K562 (cell line): ENCODE results near the gene DISC1. TPM values are rescaled to one million over a fixed set of nuclear protein-coding genes. Genes with fewer than 3 reads are reported as not detected.

Source experiments
- ATAC-seq: fragments of 200-7000 bp; cut with Tn5 transposase; 3 replicates; pipeline ENCODE4 v1.9.1; 2020; ENCODE audit warnings: moderate library complexity
- BruUV-seq: library from RNA; stranded (reverse); fragments of 400-500 nt; replicated peaks from 2 replicates; lab custom pipeline; 2021; lab: Mats Ljungman, UMichigan
- CTCF ChIA-PET: fragments of 300-600 bp; formaldehyde crosslinking; extraction: SDS; loops from one replicate; lab custom pipeline; 2021; ENCODE audit warnings: low intra/inter-chr PET ratio; lab: Yijun Ruan, JAX
- POLR2A ChIA-PET: fragments of 300-600, 350-650 bp; sonication (Branson Sonifier 250); formaldehyde crosslinking; extraction: SDS; loops from one replicate; lab custom pipeline; 2021; ENCODE audit warnings: antibody characterized with exemption, inconsistent platforms; lab: Yijun Ruan, JAX
- DNase-seq, 4 experiments: peaks; one replicate each; pipeline versions ENCODE4 v3.0.0 to v3.0.0-alpha.2; 2011 to 2018; ENCODE audit warnings: low spot score in 3 of 4, mixed read lengths in 3 of 4; ENCODE audit errors: extremely low read depth in 1 of 4
- FAIRE-seq: peaks from 2 replicates; lab custom pipeline; 2011; peaks lifted over from hg19 to GRCh38; lab: Jason Lieb, UNC
- H2AFZ ChIP-seq: 2 replicates; pipeline ENCODE4 v1.6.0; 2011; ENCODE audit warnings: low read depth, low read length, control low read depth, inconsistent platforms
- H3K27ac ChIP-seq: fragments of 200-600 bp; 3 replicates; pipeline ENCODE4 v1.8.0; 2011; ENCODE audit warnings: low read depth, mild to moderate bottlenecking, control low read depth, inconsistent platforms, low read length, moderate library complexity, mixed read lengths; ENCODE audit errors: extremely low read depth
- H3K27me3 ChIP-seq, 2 experiments: fragments of 300-600 bp in 1 of 2; 2 replicates in 1 of 2; 3 replicates in 1 of 2; pipeline versions ENCODE4 v1.6.0 to v1.8.0; 2011; ENCODE audit warnings: inconsistent platforms in 2 of 2, low read length in 2 of 2, mild to moderate bottlenecking in 1 of 2, mixed read lengths in 1 of 2, moderate library complexity in 1 of 2; ENCODE audit not compliant: control insufficient read depth in 2 of 2, insufficient read depth in 2 of 2
- H3K36me3 ChIP-seq: fragments of 300-600 bp; 3 replicates; pipeline ENCODE4 v1.8.0; 2011; ENCODE audit warnings: mild to moderate bottlenecking, low read length, inconsistent platforms; ENCODE audit not compliant: control insufficient read depth, insufficient read depth
- H3K4me1 ChIP-seq, 2 experiments: fragments of 200-600 bp in 1 of 2; replicated peaks in 1 of 2; 2 replicates in 1 of 2; 3 replicates in 1 of 2; pipeline versions ENCODE4 v1.5.1 to v1.8.0; 2011; ENCODE audit warnings: inconsistent platforms in 2 of 2, low read length in 2 of 2, mild to moderate bottlenecking in 1 of 2, mixed read lengths in 1 of 2, moderate library complexity in 1 of 2; ENCODE audit not compliant: control insufficient read depth in 2 of 2, insufficient read depth in 2 of 2
- H3K4me2 ChIP-seq: 2 replicates; pipeline ENCODE4 v1.6.1; 2011; ENCODE audit warnings: low read length, control low read depth, inconsistent platforms, mixed read lengths; ENCODE audit not compliant: insufficient read depth
- H3K4me3 ChIP-seq: fragments of 200-600 bp; sonication (generic), shearing (Covaris generic); 2 replicates; pipeline ENCODE4 v1.5.1; 2016; ENCODE audit warnings: control low read depth, inconsistent platforms
- H3K79me2 ChIP-seq: fragments of 200-600 bp; 3 replicates; pipeline ENCODE4 v1.8.0; 2011; ENCODE audit warnings: low read length, inconsistent platforms; ENCODE audit not compliant: control insufficient read depth, insufficient read depth
- H3K9ac ChIP-seq, 2 experiments: 2 replicates each; pipeline versions ENCODE4 v1.6.0 to v1.6.1; 2011; ENCODE audit warnings: low read depth in 2 of 2, low read length in 2 of 2, control low read depth in 1 of 2, inconsistent platforms in 1 of 2, mild to moderate bottlenecking in 1 of 2, mixed read lengths in 1 of 2; ENCODE audit not compliant: insufficient read depth in 1 of 2
- H3K9me1 ChIP-seq: one replicate; pipeline ENCODE4 v1.6.0; 2011; ENCODE audit warnings: inconsistent platforms, mild to moderate bottlenecking, low read length, moderate library complexity; ENCODE audit not compliant: control insufficient read depth, insufficient read depth
- H3K9me3 ChIP-seq: replicated peaks from 2 replicates; pipeline ENCODE4 v1.5.1; 2011; ENCODE audit warnings: low read depth, low read length, inconsistent platforms; ENCODE audit not compliant: control insufficient read depth, insufficient read depth
- H4K20me1 ChIP-seq: replicated peaks from 2 replicates; pipeline ENCODE4 v1.6.1; 2011; ENCODE audit warnings: low read length, inconsistent platforms, mixed read lengths; ENCODE audit not compliant: control insufficient read depth, insufficient read depth
- AFF4 ChIP-seq: sonication (generic); formaldehyde crosslinking; IDR thresholded peaks from 2 replicates; pipeline ENCODE4 v1.8.0; 2023; ENCODE audit warnings: mild to moderate bottlenecking, missing genetic modification reagents
- CTCFL ChIP-seq: IDR thresholded peaks from 2 replicates; pipeline ENCODE4 v1.6.1; 2011; ENCODE audit warnings: borderline replicate concordance, low read depth, mild to moderate bottlenecking, moderate library complexity, low read length; ENCODE audit not compliant: insufficient read depth, poor library complexity, severe bottlenecking
- FOS ChIP-seq: IDR thresholded peaks from 3 replicates; pipeline ENCODE4 v1.6.1; 2011; ENCODE audit not compliant: insufficient read length; ENCODE audit errors: extremely low read depth
- HMBOX1 ChIP-seq: sonication (generic); IDR thresholded peaks from 2 replicates; pipeline ENCODE4 v1.6.1; 2016
- HNRNPH1 ChIP-seq: fragments of 200-400 bp; formaldehyde crosslinking; optimal IDR thresholded peaks from 2 replicates; pipeline ENCODE3; 2017; ENCODE audit warnings: low read depth, mild to moderate bottlenecking, low read length, moderate library complexity
- MLLT1 ChIP-seq, 2 experiments: fragments of 450-650 bp; IDR thresholded peaks; 2 replicates each; pipeline ENCODE4 v1.6.1; 2016
- MNT ChIP-seq, 2 experiments: fragments of 450-650 bp; conservative IDR thresholded peaks; 2 replicates each; pipeline ENCODE4 v1.6.1; 2017; ENCODE audit warnings: mild to moderate bottlenecking in 2 of 2, moderate library complexity in 2 of 2
- SMAD3 ChIP-seq: fragments of 450-650 bp; formaldehyde crosslinking; conservative IDR thresholded peaks from 2 replicates; pipeline ENCODE4 v1.4.0; 2020; ENCODE audit warnings: mild to moderate bottlenecking
- SNRNP70 ChIP-seq: fragments of 200-400 bp; formaldehyde crosslinking; optimal IDR thresholded peaks from 2 replicates; pipeline ENCODE3; 2017; ENCODE audit warnings: low read depth, low read length
- WGBS: fragments of 100-300 bp; shearing (Covaris generic); methylation state at CpG from one replicate; pipeline ENCODE4 v1.1.6; 2016; ENCODE audit warnings: low coverage, mixed read lengths; ENCODE audit not compliant: insufficient coverage; ENCODE audit errors: missing lambda C conversion rate; 5-methylcytosine and 5-hydroxymethylcytosine counted together
- in situ Hi-C: fragments of 300-500 bp; cut with MboI; formaldehyde crosslinking; loops from 4 replicates; pipeline ENCODE4 v1.15.0; 2018; ENCODE audit warnings: inconsistent platforms, mixed read lengths
- intact Hi-C: fragments of 100-400 bp; cut with micrococcal nuclease; formaldehyde crosslinking; loops from 2 replicates; pipeline ENCODE4 v1.14.2; 2022
- polyA plus RNA-seq, 8 experiments: library from polyadenylated mRNA; depleted of rRNA in 4 of 8; stranded (reverse) in 5 of 8; unstranded in 3 of 8; fragments of >200 nt; fragmentation: Nextera tagmentation in 2 of 8; fragmentation: Illumina TruSeq in 1 of 8; extraction: Ambion mirVana in 2 of 8; extraction: Trizol in 1 of 8; gene quantifications; 2 replicates each; pipeline versions ENCODE4 v1.2.1 to v1.2.3, GENCODE V29; 2011 to 2014; ENCODE audit warnings: inconsistent platforms in 1 of 8, missing spikeins in 1 of 8
- total RNA-seq, 7 experiments: library from RNA; depleted of rRNA in 6 of 7; stranded (reverse); fragments of >200 nt in 6 of 7; fragmentation: Illumina TruSeq in 2 of 7; extraction: Trizol in 2 of 7; gene quantifications; 2 replicates each; pipeline versions ENCODE4 v1.2.1 to v1.2.3, GENCODE V29; 2011 to 2021; ENCODE audit warnings: low replicate concordance in 1 of 7

The DISC1 gene
- total and polyA plus RNA-seq, 9 of the 15 experiments (the other 6 are each of a cell fraction or from before 2014, with no cell fraction given) = 0.01 to 0.11 (median 0.08) TPM; not detected in 1

- 0 out of 3 replicates have a peak overlapping the region, but pooled peaks have one; percentile 22 for H3K27ac ChIP-seq
- H3K4me2 ChIP-seq = peak overlapping the region; percentile 89
- in situ Hi-C loops (loop anchor here (5.0 to 10.0 kb wide), 2 partner anchors 241 to 799 kb away; no protein-coding TSS in a partner anchor), intact Hi-C loops (loop anchor here (1.0 to 10.0 kb wide), 6 partner anchors 181 to 806 kb away; partner anchors contain the start of gene EGLN1)
- H3K36me3 ChIP-seq = no peaks in the 10 kb centered on the region
- POLR2A ChIA-PET = interaction anchor here (0.6 to 1.8 kb wide), 3 partner anchors 12 to 247 kb away, joined by 3 to 5 read pairs (median 3); no protein-coding TSS in a partner anchor
- H4K20me1 ChIP-seq = no peaks in the 10 kb centered on the region
- peak; percentile 47 to 80 (median 58) for DNase-seq
- peak overlapping the region in 1 of 2 experiments; percentile 18; a peak in 2 of 4 replicates for H3K9ac ChIP-seq
- no peaks in the 10 kb centered on the region for H3K79me2 ChIP-seq
- no TSS peak for BruUV-seq
- peak overlapping the region; percentile 82 for H2AFZ ChIP-seq
- H3K4me1 ChIP-seq = peaks cover 0 to 5% of the 10 kb centered on the region in 2 experiments; a peak in 2 of 5 replicates
- peak; percentile 90 for ATAC-seq
- peak; percentile 93 for FAIRE-seq
- no peaks in the 10 kb centered on the region for H3K9me1 ChIP-seq
- CTCF ChIA-PET = interaction anchor here (0.6 to 3.0 kb wide), 6 partner anchors 181 to 810 kb away, joined by 3 to 34 read pairs (median 3); no protein-coding TSS in a partner anchor
- H3K27me3 ChIP-seq = peaks cover 3 to 10% of the 10 kb centered on the region in 2 experiments; a peak in 3 of 5 replicates
- WGBS = 5% methylated on average over 8 of the region's 8 CpGs
- H3K4me3 ChIP-seq = peak overlapping the region; percentile 37
- H3K9me3 ChIP-seq = no peaks in the 10 kb centered on the region
- no peak for TF ChIP-seq CTCFL
- no peak for TF ChIP-seq AFF4 (CRISPR knock-in tag)
- no peak for TF ChIP-seq HNRNPH1
- no peak for TF ChIP-seq FOS
- no peak for TF ChIP-seq HMBOX1
- no peak for TF ChIP-seq SNRNP70
- no peak; the same call in 1 of the 2 replicates for TF ChIP-seq SMAD3 (CRISPR knock-in tag)
- TF ChIP-seq MLLT1 (IDR thresholded peaks at IDR 0.05) = no peak
- TF ChIP-seq MNT (conservative IDR thresholded peaks at IDR 0.05) = peak in 1 of 2 experiments; percentile 25; a peak in 1 of 4 replicates
Measured at GRCh38 chr1:231603598-231604275, 22.9 kb upstream of the DISC1 start.
